Upper lobe of left lung (tissue), 6 donors: ENCODE data around the gene SDR39U1. TPM values are rescaled to one million over a fixed set of nuclear protein-coding genes. Genes with fewer than 3 reads are reported as not detected.
"Not testable (repeated sequence)": the region's sequence is repeated elsewhere in the genome, so short reads cannot be mapped to it uniquely, and the experiment has no call there.

Experiments used
- ATAC-seq, 2 donors: fragments of 200-7000 bp; cut with Tn5 transposase; one replicate each; pipeline ENCODE4 v1.9.1; 2022; ENCODE audit warnings: mild to moderate bottlenecking in 2 of 2, moderate library complexity in 2 of 2; ENCODE audit not compliant: low FRiP score in 2 of 2
- DNase-seq, 2 donors: peaks; one replicate each; pipeline ENCODE4 v3.0.0-alpha.2; 2019 to 2020
- H3K27ac ChIP-seq, 4 donors: fragments of 200-600 bp; sonication (generic); one replicate each; pipeline ENCODE4 v1.5.1; 2016 to 2019
- H3K27me3 ChIP-seq, 4 donors: fragments of 200-600 bp; sonication (generic); one replicate each; pipeline ENCODE4 v1.5.1; 2017 to 2019
- H3K36me3 ChIP-seq, 4 donors: fragments of 200-600 bp; sonication (generic); one replicate each; pipeline ENCODE4 v1.5.1; 2016 to 2019
- H3K4me1 ChIP-seq, 4 donors: fragments of 200-600 bp; sonication (generic); one replicate each; pipeline ENCODE4 v1.5.1; 2018 to 2019
- H3K4me3 ChIP-seq, 4 donors: fragments of 200-600 bp; sonication (generic); one replicate each; pipeline ENCODE4 v1.5.1; 2017 to 2019; ENCODE audit warnings: mild to moderate bottlenecking in 2 of 4, moderate library complexity in 1 of 4
- H3K9me3 ChIP-seq, 4 donors: fragments of 200-600 bp; sonication (generic); one replicate each; pipeline ENCODE4 v1.5.1; 2018 to 2019
- EP300 ChIP-seq, 4 donors: sonication (generic); formaldehyde crosslinking; IDR thresholded peaks; one replicate each; pipeline ENCODE4 v1.5.1; 2017; ENCODE audit warnings: antibody characterized with exemption in 4 of 4, control low read depth in 2 of 4
- POLR2A ChIP-seq, 4 donors: fragments of 450-650 bp; IDR thresholded peaks; one replicate each; pipeline ENCODE4 v1.5.1; 2016 to 2017; ENCODE audit warnings: antibody characterized with exemption in 4 of 4, mild to moderate bottlenecking in 2 of 4
- POLR2AphosphoS5 ChIP-seq, 2 donors: sonication (generic); formaldehyde crosslinking; IDR thresholded peaks; one replicate each; pipeline ENCODE4 v1.5.1; 2017; ENCODE audit warnings: antibody characterized with exemption in 2 of 2
- WGBS, 2 donors: methylation state at CpG; one replicate each; pipeline ENCODE4 v1.1.5; 2017 to 2018; 5-methylcytosine and 5-hydroxymethylcytosine counted together
- total RNA-seq, 6 donors: library from RNA; depleted of rRNA in 4 of 6; stranded (reverse); fragments of >200 nt in 4 of 6; gene quantifications; one replicate each; pipeline versions ENCODE4 v1.1.0 to v1.2.1, GENCODE V29; 2016 to 2021
- TF ChIP-seq, protein P1 (sequence below), 6 experiments: fragments of 450-650 bp in 4 of 6; fragments of 200-600 bp in 2 of 6; sonication (generic) in 2 of 6; IDR thresholded peaks; one replicate each; pipeline ENCODE4 v1.5.1; 2016 to 2019; ENCODE audit warnings: antibody characterized with exemption in 6 of 6
- donor health status: DM: no; HTN: no; CAD: no; lungs with moderate emphysema.
- donor health status: DM: no; HTN: yes; CAD: no; lungs with severe emphysema.

Gene SDR39U1
- total RNA-seq, 6 donors from 2014 or later = 34.9 to 88.0 (median 52.6) TPM

DNA sequence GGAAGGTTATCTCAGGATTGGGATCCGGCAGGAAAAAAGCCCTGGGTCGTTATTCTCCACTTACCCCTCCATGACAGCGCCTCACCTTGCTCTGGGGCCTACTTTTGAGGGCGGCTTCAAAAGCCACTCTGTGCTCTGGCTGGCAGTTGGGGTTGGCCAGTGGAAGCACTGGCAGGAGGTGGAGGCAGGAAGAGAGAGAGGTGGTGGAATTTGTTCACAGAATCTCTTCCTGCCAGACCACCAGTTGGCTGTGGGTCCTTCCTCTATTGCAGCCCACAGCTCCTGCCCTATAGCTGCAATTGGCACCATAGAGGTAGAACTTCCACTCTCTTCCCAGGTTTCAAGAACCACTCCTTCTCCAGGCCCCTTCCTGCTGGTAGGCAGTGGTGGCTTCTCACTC, 32.7 kb upstream of the SDR39U1 start:
- H3K4me1 ChIP-seq = no peaks in the 10 kb centered on the region
- H3K27me3 ChIP-seq = no peaks in the 10 kb centered on the region
- TF ChIP-seq POLR2A (IDR thresholded peaks at IDR 0.05) = no peak
- TF ChIP-seq, protein P1, sequence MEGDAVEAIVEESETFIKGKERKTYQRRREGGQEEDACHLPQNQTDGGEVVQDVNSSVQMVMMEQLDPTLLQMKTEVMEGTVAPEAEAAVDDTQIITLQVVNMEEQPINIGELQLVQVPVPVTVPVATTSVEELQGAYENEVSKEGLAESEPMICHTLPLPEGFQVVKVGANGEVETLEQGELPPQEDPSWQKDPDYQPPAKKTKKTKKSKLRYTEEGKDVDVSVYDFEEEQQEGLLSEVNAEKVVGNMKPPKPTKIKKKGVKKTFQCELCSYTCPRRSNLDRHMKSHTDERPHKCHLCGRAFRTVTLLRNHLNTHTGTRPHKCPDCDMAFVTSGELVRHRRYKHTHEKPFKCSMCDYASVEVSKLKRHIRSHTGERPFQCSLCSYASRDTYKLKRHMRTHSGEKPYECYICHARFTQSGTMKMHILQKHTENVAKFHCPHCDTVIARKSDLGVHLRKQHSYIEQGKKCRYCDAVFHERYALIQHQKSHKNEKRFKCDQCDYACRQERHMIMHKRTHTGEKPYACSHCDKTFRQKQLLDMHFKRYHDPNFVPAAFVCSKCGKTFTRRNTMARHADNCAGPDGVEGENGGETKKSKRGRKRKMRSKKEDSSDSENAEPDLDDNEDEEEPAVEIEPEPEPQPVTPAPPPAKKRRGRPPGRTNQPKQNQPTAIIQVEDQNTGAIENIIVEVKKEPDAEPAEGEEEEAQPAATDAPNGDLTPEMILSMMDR (IDR thresholded peaks at IDR 0.05) = no peak
- TF ChIP-seq POLR2AphosphoS5 (IDR thresholded peaks at IDR 0.05) = no peak
- TF ChIP-seq EP300 (IDR thresholded peaks at IDR 0.05) = no peak
- no peaks in the 10 kb centered on the region for H3K9me3 ChIP-seq
- no peaks in the 10 kb centered on the region for H3K36me3 ChIP-seq
- WGBS, 2 donors = 58 to 95% methylated on average over 4 of the region's 4 CpGs
- ATAC-seq (no peak), DNase-seq (no peak)
- no peak overlapping the region for H3K27ac ChIP-seq
- H3K4me3 ChIP-seq = no peak overlapping the region

DNA sequence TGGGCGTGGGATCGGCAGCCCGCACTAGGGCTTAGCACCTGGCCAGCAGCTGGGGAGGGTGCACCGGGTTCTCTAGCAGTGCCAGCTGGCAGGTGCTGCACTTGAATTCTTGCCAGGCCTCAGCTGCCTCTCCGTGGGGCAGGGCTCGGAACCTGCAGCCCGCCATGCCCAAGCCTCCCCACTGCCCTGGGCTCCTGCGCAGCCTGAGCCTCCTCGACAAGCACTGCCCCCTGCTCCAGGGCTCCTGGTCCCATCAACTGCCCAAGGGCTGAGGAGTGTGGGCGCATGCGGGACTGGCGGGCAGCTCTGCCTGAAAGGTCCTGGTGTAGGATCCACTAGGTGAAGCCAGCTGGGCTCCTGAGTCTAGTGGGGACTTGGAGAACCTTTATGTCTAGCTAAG, 30.6 kb upstream of the SDR39U1 start:
- Histone ChIP-seq H3K36me3 (no peaks in the 10 kb centered on the region), H3K9me3 (no peaks in the 10 kb centered on the region), H3K27me3 (no peaks in the 10 kb centered on the region), H3K4me1 (no peaks in the 10 kb centered on the region), H3K27ac (no peak overlapping the region), H3K4me3 (no peak overlapping the region)
- 82% methylated on average over 6 of the region's 12 CpGs; no CpG with 5 or more reads in 1 of the 2 donors for WGBS, 2 donors
- DNase-seq (peak in 1 of 2 donors; percentile 54), ATAC-seq (peak in 1 of 2 donors; percentile 39)
- no peak for TF ChIP-seq EP300 (IDR thresholded peaks at IDR 0.05)
- TF ChIP-seq POLR2A (IDR thresholded peaks at IDR 0.05) = no peak

- not testable (repeated sequence) for H3K27ac ChIP-seq, ATAC-seq
These were observed 27.9 kb upstream of the SDR39U1 start for GRCh38 chr14:24470450-24470849.

GRCh38 chr14:24465805-24466204, 23.2 kb upstream of the SDR39U1 start:
- Histone ChIP-seq H3K27me3 (no peaks in the 10 kb centered on the region), H3K4me1 (no peaks in the 10 kb centered on the region), H3K36me3 (no peaks in the 10 kb centered on the region), H3K27ac (no peak overlapping the region), H3K9me3 (no peaks in the 10 kb centered on the region), H3K4me3 (no peak overlapping the region)
- DNase-seq (no peak), ATAC-seq (no peak)
- 90 to 94% methylated on average over 3 of the region's 3 CpGs for WGBS, 2 donors
- TF ChIP-seq EP300 (IDR thresholded peaks at IDR 0.05) = no peak
- no peak for TF ChIP-seq POLR2AphosphoS5 (IDR thresholded peaks at IDR 0.05)
- no peak for TF ChIP-seq POLR2A (IDR thresholded peaks at IDR 0.05)
- TF ChIP-seq, protein P1 (IDR thresholded peaks at IDR 0.05) = no peak

More at GRCh38 chr14:24470450-24470849, 27.9 kb upstream of the SDR39U1 start:
- not testable (repeated sequence) for H3K4me3 ChIP-seq, H3K9me3 ChIP-seq, H3K4me1 ChIP-seq, H3K27me3 ChIP-seq, DNase-seq, H3K36me3 ChIP-seq
- WGBS, 2 donors = 89 to 92% methylated on average over 2 of the region's 2 CpGs

DNA sequence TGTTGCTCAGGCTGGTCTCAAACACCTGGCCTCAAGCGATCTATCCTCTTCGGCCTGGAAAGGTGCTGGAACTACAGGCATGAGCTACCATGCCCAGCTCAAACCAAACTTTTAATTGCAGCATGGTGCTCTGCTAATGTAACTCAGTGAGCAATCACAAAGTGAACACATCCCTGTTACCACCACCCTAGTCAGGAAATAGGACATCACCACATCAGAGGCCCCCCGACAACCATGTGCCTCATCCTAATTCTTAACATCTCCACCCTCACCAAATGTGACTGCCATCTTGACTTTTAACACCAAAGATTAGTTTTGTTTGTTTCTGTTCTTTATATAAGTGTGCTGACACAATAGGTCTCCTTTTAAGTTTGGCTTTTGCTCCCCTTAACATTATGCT, 22.8 kb upstream of the SDR39U1 start:
- no peak for ATAC-seq
- TF ChIP-seq, protein P1 (IDR thresholded peaks at IDR 0.05) = no peak
- TF ChIP-seq POLR2AphosphoS5 (IDR thresholded peaks at IDR 0.05) = no peak
- TF ChIP-seq POLR2A (IDR thresholded peaks at IDR 0.05) = no peak
- no peak for TF ChIP-seq EP300 (IDR thresholded peaks at IDR 0.05)

More for the DNA sequence above, 22.8 kb upstream of the SDR39U1 start:
- WGBS, 2 donors = 86 to 98% methylated on average over 3 of the region's 3 CpGs
- no peaks in the 10 kb centered on the region for H3K27me3 ChIP-seq
- H3K27ac ChIP-seq = no peak overlapping the region
- DNase-seq = no peak
- H3K36me3 ChIP-seq = no peaks in the 10 kb centered on the region
- no peaks in the 10 kb centered on the region for H3K9me3 ChIP-seq
- no peak overlapping the region for H3K4me3 ChIP-seq
- H3K4me1 ChIP-seq = no peaks in the 10 kb centered on the region
